MM.1S (cell line): ENCODE measurements around the gene GABRB2.

Experiments
- EZH2 ChIP-seq: fragments of 300-600 bp; sonication (generic); optimal IDR thresholded peaks from 2 replicates; pipeline ENCODE3; 2017; ENCODE audit warnings: low read depth, mild to moderate bottlenecking, antibody characterized with exemption, low read length, mixed read lengths
- EZH2phosphoT487 ChIP-seq: fragments of 300-600 bp; sonication (generic); IDR thresholded peaks from 2 replicates; pipeline ENCODE4 v1.6.1; 2018; ENCODE audit warnings: antibody characterized with exemption, low read length
- TF ChIP-seq, protein P1 (sequence below): fragments of 300-600 bp; sonication (generic); IDR thresholded peaks from 2 replicates; pipeline ENCODE4 v1.5.1; 2016; ENCODE audit warnings: antibody characterized with exemption, low read length, mixed read lengths

DNA sequence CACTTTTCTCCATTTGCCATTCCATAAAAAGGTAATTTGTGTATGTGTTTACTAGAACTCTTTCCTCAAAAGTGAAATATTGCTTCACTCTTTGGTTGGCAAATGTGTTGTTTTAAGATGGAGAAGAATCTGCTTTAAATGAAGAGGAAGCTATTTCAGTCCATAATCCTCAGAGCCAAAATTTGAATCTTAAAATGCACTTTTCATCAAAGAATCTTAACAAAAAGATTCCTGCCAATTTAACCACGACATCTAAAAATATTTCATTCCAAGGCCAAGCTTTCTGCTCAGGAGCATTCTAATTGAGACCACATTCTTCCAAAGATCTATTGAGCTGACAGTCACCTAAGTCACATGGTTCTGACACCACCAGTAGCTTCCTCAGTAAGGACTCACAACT lies 7.5 kb downstream of the GABRB2 start:
- TF ChIP-seq, protein P1, sequence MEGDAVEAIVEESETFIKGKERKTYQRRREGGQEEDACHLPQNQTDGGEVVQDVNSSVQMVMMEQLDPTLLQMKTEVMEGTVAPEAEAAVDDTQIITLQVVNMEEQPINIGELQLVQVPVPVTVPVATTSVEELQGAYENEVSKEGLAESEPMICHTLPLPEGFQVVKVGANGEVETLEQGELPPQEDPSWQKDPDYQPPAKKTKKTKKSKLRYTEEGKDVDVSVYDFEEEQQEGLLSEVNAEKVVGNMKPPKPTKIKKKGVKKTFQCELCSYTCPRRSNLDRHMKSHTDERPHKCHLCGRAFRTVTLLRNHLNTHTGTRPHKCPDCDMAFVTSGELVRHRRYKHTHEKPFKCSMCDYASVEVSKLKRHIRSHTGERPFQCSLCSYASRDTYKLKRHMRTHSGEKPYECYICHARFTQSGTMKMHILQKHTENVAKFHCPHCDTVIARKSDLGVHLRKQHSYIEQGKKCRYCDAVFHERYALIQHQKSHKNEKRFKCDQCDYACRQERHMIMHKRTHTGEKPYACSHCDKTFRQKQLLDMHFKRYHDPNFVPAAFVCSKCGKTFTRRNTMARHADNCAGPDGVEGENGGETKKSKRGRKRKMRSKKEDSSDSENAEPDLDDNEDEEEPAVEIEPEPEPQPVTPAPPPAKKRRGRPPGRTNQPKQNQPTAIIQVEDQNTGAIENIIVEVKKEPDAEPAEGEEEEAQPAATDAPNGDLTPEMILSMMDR = no peak
- TF ChIP-seq EZH2 (no peak), EZH2phosphoT487 (no peak)
